Measurements from ENCODE around the gene SLC33A1.

SLC33A1 gene

DNA sequence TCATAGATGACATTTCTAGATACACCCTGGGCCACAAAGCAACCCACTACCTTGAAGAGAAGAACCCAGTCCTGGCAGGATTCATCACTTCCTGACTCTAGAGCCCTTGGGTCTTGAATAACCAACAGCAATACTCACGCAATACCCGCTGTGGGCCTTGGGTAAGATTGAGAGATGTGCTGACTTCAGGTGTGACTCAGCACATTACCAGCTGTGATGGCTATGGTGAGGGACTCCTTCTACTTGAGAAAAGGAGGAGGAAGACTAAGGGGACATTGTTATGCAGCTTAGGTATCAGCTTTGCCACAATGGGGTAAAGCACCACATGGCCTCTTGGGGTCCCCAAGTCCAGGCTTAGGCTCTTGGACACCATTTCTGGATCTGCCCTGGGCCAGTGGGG, 63.0 kb downstream of the SLC33A1 start:
- no peak for DNase-seq (ENCODE audit: low read depth, low spot score)

DNA sequence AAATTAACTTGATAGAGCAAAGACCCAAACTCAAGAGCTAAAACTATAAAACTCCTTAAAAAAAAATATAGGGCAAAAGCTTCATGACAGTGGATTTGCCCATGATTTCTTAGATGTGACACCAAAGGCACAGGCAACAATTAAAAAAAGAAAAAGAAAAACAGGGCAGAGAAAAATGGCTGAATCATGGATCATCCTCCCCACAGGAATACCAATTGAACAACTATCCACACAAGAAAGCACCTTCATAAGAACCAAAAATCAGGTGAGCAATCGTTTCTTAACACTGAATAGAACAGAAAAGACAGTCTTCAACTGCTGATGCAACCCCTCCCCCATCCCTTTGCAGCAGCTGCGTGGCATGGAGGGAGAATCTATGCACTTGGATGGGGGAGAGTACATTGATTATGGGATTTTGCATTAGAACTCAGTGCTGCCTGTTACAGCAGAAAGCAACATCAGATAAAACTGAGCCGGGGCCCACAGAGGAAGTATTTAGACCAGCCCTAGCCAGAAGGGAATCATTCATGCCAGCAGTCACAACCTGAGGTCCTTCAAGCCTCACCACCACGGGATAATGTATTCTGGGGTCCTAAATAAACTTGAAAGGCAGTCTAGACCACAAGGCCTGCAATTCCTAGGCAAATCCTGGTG, 63.8 kb downstream of the SLC33A1 start:
- no peak for DNase-seq (ENCODE audit: low read depth, low spot score)

DNA sequence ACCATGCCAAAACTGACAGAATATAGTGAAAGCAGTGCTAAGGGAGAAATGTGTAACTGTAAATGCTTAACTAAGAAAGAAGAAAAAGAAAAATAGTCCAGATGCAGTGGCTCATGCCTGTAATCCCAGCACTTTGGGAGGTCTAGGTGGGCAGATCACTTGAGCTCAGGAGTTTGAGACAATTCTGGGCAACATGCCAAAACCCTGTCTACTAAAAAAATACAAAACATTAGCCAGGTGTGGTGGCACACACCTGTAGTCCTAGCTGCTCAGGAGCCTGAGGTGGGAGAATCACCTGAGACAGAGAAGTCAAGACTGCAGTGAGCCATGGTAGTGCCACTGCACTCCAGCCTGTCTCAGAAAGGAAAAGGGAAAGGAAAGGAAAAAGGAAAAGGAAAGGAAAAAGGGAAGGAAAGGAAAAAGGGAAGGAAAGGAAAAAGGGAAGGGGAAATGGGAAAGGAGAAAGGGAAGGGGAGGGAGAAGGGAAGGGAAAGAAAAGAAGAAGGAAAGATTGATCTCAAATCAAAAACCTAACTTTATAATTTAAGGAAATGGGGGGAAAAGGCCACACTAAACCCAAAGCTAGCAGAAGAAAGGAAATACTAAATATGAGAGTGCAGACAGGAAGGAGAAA, 68.4 kb downstream of the SLC33A1 start:
- no peak for DNase-seq (ENCODE audit: low read depth, low spot score)

DNA sequence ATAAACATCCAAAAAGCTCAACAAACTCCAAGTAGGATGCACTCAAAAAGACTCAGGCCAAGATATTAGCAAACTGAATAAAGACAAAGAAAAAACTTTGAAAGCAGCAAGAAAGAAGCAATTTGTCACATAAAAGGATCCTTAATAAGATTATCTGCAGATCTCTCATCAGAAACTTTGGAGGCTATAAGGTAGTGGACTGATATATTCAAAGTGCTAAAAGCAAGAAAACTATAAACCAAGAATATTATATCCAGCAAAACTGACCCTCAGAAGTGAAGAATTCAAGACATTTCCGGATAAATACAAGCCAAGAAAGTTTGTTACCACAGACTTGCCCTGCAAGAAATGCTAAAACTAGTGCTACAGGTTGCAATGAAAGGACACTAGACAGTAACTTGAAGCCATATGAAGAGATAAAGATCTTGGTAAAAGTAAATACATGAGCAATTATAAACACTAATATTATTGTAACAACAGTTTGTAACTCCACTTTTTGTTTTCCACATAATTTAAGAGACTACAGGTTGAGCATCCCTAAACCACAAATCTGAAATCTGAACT, 71.8 kb downstream of the SLC33A1 start:
- DNase-seq (ENCODE audit: low read depth, low spot score): no peak

DNA sequence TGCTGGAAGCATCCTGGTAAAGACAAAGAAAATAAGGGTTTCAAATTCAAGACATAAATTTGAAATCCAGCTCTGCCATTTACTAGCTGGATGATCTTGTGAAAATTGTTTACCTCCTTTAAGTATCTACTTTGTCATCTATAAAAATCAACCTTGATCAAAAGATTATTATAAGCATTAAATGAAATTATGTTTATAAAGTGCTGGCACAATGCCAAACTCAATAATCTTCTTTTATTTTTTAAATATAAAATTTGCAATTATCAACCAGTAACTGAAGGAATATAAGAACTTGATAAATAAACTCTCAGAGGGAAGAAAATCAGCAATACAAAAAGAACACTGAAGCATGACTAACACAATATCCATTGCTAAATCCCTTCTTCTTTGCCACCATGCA, 73.9 kb downstream of the SLC33A1 start:
- DNase-seq (ENCODE audit: low read depth, low spot score): no peak

DNA sequence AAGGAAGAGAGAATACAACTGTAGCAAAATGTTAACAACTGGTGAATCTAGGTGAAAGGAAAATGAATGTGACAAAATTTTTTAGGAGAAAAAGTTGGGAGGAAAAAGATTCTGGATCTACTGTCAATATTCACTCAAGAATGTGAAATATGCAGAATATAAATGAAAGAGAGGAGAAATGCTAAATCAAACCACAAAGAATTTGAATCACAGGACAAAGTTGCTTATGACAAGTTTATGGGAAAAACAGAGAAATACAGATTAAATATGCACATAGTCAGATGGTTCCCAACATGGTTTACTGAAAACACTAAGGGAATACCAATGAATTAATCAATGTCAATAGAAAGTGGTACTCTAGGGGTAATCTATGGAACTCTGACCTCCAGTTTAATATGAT, 75.8 kb downstream of the SLC33A1 start:
- DNase-seq (ENCODE audit: low read depth, low spot score): no peak

DNA sequence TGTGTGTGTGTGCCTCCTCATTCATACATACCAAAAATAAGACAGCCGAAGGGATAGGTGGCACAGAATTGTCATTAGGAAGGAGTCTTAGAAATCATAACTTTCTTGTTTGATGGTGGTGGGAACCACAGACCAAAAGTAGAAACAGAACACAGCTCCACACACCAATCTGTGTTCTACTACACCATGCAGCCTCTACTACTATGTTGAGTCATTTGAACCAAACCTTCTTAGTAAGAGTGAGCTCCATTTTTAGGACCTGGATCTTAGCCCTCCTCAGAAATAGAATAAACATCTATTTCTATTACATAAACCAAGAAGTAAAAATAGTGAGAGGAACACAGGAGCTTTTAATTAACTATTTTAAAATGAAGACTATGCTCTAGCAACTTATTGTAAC, 81.4 kb downstream of the SLC33A1 start:
- DNase-seq (ENCODE audit: low read depth, low spot score): no peak

DNA sequence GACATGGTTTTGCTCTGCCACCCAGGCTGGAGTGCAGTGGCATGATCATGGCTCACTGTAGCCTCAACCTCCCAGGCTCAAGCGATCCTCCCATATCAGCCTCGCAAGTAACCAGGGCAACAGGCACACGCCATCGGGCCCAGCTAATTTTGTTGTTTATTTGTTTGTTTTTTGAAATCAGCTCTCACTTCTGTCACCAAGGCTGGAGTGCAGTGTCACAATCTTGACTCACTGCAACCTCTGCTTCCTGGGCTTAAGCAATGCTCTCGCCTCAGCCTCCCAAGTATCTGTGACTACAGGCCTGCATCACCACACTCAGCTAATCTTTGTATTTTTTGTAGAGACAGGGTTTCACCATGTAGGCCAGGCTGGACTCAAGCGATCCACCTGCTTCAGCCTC, 83.1 kb downstream of the SLC33A1 start:
- DNase-seq (ENCODE audit: low read depth, low spot score): no peak

Data from brain pericyte (primary cell).